IPS DF 6.9 (cell line): Measurements from ENCODE around the gene IGF2.

Experiments
- DNase-seq: peaks from one replicate; pipeline ENCODE4 v3.0.0-alpha.2; 2013; ENCODE audit warnings: low read depth, low spot score
- H3K27ac ChIP-seq: one replicate; pipeline ENCODE4 v1.5.1; 2013; ENCODE audit warnings: low read length, control low read depth
- H3K27me3 ChIP-seq: 2 replicates; pipeline ENCODE4 v1.6.1; 2013; ENCODE audit warnings: mild to moderate bottlenecking, low read length; ENCODE audit not compliant: control insufficient read depth, insufficient read depth
- H3K36me3 ChIP-seq: 2 replicates; pipeline ENCODE4 v1.6.1; 2013; ENCODE audit warnings: low read length; ENCODE audit not compliant: control insufficient read depth, insufficient read depth
- H3K4me1 ChIP-seq: 2 replicates; pipeline ENCODE4 v1.6.1; 2013; ENCODE audit warnings: low read length; ENCODE audit not compliant: control insufficient read depth, insufficient read depth
- H3K4me3 ChIP-seq: 2 replicates; pipeline ENCODE4 v1.5.1; 2013; ENCODE audit warnings: mild to moderate bottlenecking, low read length
- H3K9me3 ChIP-seq: 2 replicates; pipeline ENCODE4 v1.6.1; 2013; ENCODE audit warnings: low read length, inconsistent platforms; ENCODE audit not compliant: control insufficient read depth, insufficient read depth
- WGBS: extraction: QIAGEN DNeasy Blood & Tissue Kit; methylation state at CpG from one replicate; pipeline ENCODE4 v1.1.7; 2013; ENCODE audit warnings: mixed read lengths, missing lambda C conversion rate; ENCODE audit not compliant: insufficient read length, insufficient coverage; 5-methylcytosine and 5-hydroxymethylcytosine counted together

The IGF2 gene

DNA sequence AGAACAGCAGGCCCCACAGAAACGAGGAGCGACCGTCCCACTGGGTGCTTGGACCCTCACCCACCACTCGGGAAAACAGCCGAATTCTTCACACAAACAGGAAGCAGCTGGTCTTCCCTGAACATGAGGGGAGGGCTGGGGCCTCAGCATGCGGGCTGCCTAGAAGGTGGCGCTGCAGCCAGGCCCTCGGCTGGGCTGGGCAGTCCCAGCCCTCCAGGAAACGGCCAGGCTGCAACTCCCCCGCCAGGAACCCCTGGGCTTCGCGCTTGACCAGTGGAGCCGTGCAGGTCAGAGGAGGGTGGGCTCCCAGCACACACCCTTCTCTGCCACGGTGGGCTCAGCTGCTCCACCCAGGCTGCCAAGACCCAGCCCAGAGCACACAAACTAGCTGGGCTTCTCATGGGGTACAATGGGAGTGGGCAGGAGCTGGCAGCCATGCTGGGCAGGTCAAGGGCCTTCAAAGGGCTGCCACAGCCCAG is 29.6 kb downstream of the IGF2 start:
- H3K27ac ChIP-seq: no peak overlapping the region
- no CpG with 5 or more reads among the region's 14 CpGs for WGBS
- no peaks in the 10 kb centered on the region for H3K9me3 ChIP-seq
- H3K36me3 ChIP-seq: no peaks in the 10 kb centered on the region
- H3K4me3 ChIP-seq: no peak overlapping the region
- DNase-seq: no peak
- peaks cover 2% of the 10 kb centered on the region for H3K4me1 ChIP-seq
- H3K27me3 ChIP-seq: no peaks in the 10 kb centered on the region

DNA sequence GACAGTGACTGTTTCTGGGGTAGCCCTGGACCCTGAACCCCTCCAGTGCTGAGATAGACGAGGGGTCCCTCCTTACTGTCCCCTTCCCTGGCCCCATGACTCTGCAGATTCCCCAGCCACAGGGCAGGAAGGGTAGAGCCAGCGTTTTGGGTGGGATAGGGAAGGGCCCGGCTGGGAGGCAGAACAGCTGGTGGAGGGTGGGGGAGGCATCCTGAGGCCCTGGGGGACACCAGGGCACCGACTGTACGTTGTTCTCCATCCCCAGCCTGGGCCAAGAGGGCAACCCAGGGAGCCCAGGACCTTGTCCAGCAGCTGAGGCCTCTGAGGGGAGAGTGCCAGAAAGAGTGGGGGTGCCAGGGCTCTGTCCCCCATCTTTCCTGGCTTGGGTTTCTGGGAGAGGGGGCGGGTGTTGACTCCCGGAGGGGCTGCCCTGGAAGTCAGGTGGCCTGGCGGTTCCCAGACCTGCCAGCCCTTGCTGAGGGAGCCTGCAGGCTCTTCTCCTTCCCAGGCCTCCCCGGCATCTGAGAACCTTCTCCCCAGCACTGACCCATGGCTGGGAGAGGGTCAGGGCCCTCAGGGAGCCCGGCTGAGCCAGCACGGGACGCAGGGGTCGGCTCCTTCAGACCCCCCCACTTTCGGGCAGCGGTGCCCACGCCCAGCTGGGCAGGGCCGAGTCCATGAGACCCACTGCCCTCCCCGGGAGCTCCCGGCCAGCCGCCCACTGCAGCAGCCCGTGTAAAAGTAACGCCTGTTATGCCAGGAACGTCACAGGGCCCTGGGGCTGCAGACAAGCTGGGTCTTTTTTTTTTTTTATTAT is 30.3 kb downstream of the IGF2 start:
- no peak overlapping the region for H3K27ac ChIP-seq
- no CpG with 5 or more reads among the region's 23 CpGs for whole genome bisulfite sequencing
- no peaks in the 10 kb centered on the region for H3K36me3 ChIP-seq
- DNase-seq: no peak
- H3K9me3 ChIP-seq: no peaks in the 10 kb centered on the region
- H3K4me1 ChIP-seq: peaks cover 2% of the 10 kb centered on the region
- no peak overlapping the region for H3K4me3 ChIP-seq
- no peaks in the 10 kb centered on the region for H3K27me3 ChIP-seq

DNA sequence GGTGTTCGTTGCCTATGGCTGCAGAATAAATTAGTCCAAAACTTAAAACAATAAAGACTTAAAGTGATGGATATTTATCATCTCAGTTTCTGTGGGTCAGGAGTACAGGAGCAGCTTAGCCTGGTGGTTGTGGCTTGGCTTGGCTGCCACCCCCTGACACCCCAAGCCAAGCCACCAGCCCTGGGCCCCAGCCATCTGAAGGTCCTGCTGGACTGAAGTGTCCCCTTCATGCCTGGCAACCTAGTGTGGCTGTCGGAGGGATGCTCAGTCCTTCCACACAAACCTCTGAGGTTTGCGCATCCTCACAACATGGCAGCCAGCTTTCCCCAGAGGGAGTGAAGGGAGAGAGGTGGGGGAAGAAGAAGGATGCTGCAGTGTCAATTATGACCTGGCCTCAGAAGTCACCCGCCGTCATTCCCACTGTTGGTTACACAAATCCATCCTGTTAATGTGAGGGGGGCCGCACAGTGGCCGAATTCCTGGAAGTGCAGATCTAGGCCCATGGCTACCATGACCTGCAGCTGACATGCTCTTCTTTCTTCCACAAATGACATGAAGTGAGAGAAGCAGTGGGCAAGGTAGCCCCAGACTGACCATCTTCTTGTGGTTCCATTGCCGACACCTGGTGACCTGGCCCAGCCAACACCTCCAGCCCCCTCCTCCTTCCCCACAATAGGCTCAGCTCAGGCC is 31.1 kb downstream of the IGF2 start:
- no peaks in the 10 kb centered on the region for H3K27me3 ChIP-seq
- H3K27ac ChIP-seq: no peak overlapping the region
- no peaks in the 10 kb centered on the region for H3K36me3 ChIP-seq
- no peak for DNase-seq
- H3K4me1 ChIP-seq: peaks cover 2% of the 10 kb centered on the region
- H3K4me3 ChIP-seq: no peak overlapping the region
- no CpG with 5 or more reads among the region's 8 CpGs for WGBS
- no peaks in the 10 kb centered on the region for H3K9me3 ChIP-seq

DNA sequence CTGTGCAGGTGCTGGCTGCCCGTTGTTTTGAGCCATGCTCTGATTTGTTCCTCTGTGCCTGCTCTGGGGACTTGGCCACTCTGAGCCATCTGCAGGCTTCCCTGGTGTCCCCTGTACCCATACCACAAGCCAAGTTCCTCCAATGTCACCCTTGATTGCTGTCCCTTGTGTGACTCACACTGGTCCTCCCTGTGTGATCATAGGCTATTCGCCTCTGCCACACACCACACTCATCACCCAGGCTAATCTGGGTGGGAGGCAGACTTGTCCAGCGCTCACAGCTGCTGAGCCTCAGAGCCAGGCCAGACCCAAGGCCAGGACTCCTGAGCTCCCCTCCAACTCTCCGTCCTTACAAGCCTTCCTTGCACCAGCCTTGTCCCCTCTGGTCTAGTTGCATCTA is 31.7 kb downstream of the IGF2 start:
- H3K4me3 ChIP-seq: no peak overlapping the region
- no peaks in the 10 kb centered on the region for H3K27me3 ChIP-seq
- no peak for DNase-seq
- H3K36me3 ChIP-seq: no peaks in the 10 kb centered on the region
- no peaks in the 10 kb centered on the region for H3K9me3 ChIP-seq
- H3K27ac ChIP-seq: no peak overlapping the region
- WGBS: no CpG with 5 or more reads among the region's 4 CpGs
- peaks cover 2% of the 10 kb centered on the region for H3K4me1 ChIP-seq

DNA sequence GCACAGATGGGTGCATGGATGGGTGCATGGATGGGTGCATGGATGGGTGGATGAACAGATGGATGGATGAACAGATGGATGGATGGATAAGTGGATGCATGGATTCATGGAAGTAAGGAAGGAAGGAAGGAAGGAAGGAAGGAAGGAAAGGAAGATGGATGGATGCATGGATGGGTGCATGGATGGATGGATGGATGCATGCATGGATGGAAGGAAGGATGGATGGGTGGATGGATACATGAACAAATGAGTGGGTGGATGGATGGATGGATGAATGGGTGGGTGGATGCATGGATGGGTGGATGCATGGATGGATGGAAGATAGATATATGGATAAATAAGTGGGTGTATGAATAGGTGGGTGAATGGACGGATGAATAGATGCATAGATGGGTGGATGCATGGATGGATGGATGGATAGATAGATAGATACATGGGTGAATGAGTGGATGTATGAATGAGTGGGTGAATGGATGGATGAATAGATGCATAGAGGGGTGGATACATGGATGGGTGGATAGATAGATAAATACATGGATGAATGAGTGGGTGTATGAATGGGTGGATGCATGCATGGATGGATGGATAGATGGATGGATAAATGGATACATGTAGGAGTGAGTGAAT is 32.5 kb downstream of the IGF2 start:
- Histone ChIP-seq H3K27ac (no peak overlapping the region), H3K36me3 (no peaks in the 10 kb centered on the region), H3K4me1 (peaks cover 2% of the 10 kb centered on the region), H3K9me3 (no peaks in the 10 kb centered on the region), H3K27me3 (no peaks in the 10 kb centered on the region), H3K4me3 (no peak overlapping the region)
- no peak for DNase-seq
- 100% methylated on average over 1 of the region's 1 CpG for WGBS

DNA sequence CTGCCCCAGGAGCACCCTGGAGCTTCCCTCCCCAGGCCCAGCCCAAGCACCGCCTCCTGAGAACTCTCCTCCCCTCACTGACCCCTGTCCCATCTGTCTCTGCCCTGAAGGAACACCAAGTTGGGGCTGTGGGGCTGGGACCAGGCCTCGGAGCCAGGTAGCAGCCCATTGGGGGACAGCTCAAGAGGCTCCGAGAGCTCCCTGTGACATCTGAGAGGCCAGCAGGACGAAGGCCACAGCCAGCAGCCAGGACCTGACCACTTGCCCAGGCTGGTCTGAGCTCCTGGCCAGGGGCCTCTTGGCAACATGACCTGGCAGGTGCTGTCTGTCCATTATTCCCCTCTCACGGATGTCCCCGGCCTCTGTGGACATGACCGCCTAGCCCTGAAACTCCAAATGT is 33.7 kb downstream of the IGF2 start:
- Histone ChIP-seq H3K27ac (no peak overlapping the region), H3K27me3 (no peaks in the 10 kb centered on the region), H3K4me1 (peaks cover 2% of the 10 kb centered on the region), H3K9me3 (no peaks in the 10 kb centered on the region), H3K36me3 (no peaks in the 10 kb centered on the region), H3K4me3 (no peak overlapping the region)
- WGBS: no CpG with 5 or more reads among the region's 7 CpGs
- DNase-seq: no peak

DNA sequence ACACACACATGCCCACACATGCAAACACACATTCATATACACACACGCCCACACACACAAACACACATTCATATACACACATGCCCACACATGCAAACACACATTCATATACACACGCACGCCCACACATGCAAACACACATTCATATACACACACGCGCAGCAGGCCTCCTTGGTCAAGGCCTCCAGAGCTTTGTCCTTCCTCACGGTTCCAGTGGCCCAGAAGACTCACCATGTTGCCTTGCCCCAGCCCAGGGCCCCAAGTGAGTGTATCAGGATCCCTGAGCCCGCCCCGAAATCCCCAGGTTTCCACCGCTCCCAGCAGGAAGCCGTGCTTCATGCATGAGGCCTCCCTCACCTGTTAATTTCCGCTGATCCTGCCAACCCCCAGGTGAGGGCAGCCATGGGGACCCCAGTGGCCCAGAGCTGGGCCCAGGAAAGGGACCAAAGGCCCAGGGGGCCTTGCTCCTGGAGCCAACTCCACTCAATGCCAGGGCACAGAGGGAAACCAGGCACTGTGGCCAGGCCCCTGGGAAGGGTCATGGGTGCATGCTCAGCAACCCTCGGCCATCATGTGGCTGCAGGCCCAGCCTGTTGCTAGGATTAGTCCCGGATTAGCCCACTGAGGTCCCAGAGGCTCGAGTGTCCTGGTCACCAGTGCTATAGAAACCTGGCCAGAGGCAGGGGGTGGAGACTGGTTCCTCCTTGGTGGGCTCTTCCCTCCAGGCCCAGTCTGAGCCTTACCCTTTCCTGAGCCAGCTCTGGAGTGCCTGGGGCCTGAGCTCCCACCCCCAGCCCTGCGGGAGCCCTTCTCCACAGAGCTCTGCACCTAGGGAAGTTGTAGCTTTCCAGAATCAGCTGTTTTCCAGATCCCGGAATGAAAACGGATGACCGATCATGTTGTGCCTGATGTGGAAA is 34.4 kb downstream of the IGF2 start:
- WGBS: 93% methylated on average over 3 of the region's 18 CpGs
- H3K4me1 ChIP-seq: peaks cover 3% of the 10 kb centered on the region
- H3K27me3 ChIP-seq: no peaks in the 10 kb centered on the region

DNA sequence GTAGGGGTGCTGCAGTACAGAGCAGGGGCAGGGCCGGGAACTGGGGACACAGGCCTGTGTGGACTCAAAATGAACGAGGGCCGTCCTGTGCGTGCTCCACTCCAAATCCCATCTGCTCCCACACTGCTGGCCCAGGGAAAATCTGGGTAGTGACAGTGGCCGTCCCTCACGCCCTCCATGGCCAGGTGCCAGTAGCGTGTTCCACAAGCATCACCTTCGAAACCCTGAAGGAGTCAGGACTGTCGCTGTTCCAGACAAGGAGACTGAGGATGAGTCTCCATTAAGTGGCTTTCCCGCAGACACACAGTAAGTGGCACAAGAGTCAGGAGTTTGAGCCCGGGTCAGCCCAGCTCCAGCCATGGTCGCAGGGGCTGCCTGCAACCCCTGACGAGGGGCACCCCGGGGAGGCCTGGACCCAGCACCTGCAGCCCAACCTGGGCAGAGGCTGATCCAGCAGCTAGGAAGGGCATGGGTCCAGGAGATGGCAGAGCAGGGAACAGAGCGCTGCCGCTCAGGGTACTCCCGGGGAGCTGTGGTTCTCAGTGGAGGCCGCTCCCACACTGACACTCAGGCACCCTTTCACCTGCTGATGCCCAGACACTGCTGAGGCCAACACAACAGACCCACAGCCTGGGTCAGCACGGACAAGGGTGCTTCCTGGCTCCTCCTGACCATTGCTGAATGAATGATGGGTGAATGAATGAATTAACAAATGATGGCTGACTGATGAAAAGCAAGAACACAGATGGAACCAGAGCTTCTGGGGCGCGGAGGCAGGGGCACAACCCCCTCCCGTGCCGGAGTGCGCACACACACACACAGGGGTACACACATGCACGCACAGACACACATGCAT is 35.3 kb downstream of the IGF2 start:
- no peak for DNase-seq
- H3K4me3 ChIP-seq: no peak overlapping the region
- no peaks in the 10 kb centered on the region; the same call in 1 of the 2 replicates for H3K36me3 ChIP-seq
- no peaks in the 10 kb centered on the region for H3K9me3 ChIP-seq
- peaks cover 3% of the 10 kb centered on the region; the same call in 1 of the 2 replicates for H3K4me1 ChIP-seq
- no CpG with 5 or more reads among the region's 25 CpGs for WGBS
- no peak overlapping the region for H3K27ac ChIP-seq
- no peaks in the 10 kb centered on the region for H3K27me3 ChIP-seq

More for the DNA sequence above, 34.4 kb downstream of the IGF2 start:
- Histone ChIP-seq H3K4me3 (no peak overlapping the region), H3K9me3 (no peaks in the 10 kb centered on the region), H3K36me3 (no peaks in the 10 kb centered on the region), H3K27ac (no peak overlapping the region)
- no peak for DNase-seq

DNA sequence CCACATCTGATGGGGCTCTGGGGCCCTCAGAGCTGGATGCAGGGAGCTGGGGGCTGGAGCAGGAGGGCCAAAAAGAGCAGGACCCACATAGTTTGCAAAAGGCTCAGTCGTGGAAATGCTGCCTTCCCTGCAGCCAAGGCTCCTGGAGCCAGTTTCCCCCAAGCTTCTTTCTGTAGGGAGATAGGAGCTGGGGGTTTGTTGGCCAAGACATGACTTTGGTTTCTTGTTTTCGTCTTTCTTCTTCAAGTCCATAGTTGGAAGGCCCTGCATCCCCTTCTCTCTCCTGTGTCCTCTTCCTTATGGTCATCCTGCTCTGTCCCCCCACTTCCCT is 36.3 kb downstream of the IGF2 start:
- no peak for DNase-seq
- no CpG with 5 or more reads among the region's 2 CpGs for WGBS
- Histone ChIP-seq H3K4me3 (no peak overlapping the region), H3K4me1 (peaks cover 4% of the 10 kb centered on the region; the same call in 1 of the 2 replicates), H3K36me3 (no peaks in the 10 kb centered on the region; the same call in 1 of the 2 replicates), H3K27ac (no peak overlapping the region), H3K27me3 (no peaks in the 10 kb centered on the region), H3K9me3 (no peaks in the 10 kb centered on the region)
